B cell (primary cell): ENCODE data around the gene ASB15. TPM values are rescaled to one million over a fixed set of nuclear protein-coding genes. Genes with fewer than 3 reads are reported as not detected.

Source experiments
- ATAC-seq: fragments of 200-7000 bp; cut with Tn5 transposase; one replicate; pipeline ENCODE4 v1.10.0; 2021; ENCODE audit warnings: low read depth, mild to moderate bottlenecking, moderate number of reproducible peaks, moderate library complexity
- CTCF ChIA-PET: fragments of 350-600 bp; sonication (Branson Sonifier 250); formaldehyde crosslinking; loops from one replicate; lab custom pipeline; 2021; ENCODE audit warnings: antibody characterized with exemption, inconsistent platforms; lab: Charles Lee
- POLR2A ChIA-PET: fragments of 350-600 bp; sonication (Branson Sonifier 250); formaldehyde crosslinking; loops from one replicate; lab custom pipeline; 2021; ENCODE audit warnings: antibody characterized with exemption; lab: Charles Lee
- DNase-seq: peaks from one replicate; pipeline ENCODE4 v3.0.0; 2013
- H2AFZ ChIP-seq: 2 replicates; pipeline ENCODE4 v1.6.1; 2012; ENCODE audit warnings: mild to moderate bottlenecking, low read depth, low read length; ENCODE audit not compliant: insufficient read depth, poor library complexity, severe bottlenecking
- H3K27ac ChIP-seq, 2 donors: 1 replicate in 1 of 2; 2 replicates in 1 of 2; pipeline ENCODE4 v1.5.1; 2012 to 2013; ENCODE audit warnings: low read length in 2 of 2, mild to moderate bottlenecking in 2 of 2, moderate library complexity in 1 of 2
- H3K27me3 ChIP-seq, 4 experiments: fragments of 200-600 bp in 1 of 4; sonication (generic) in 1 of 4; replicated peaks in 1 of 4; 1 replicate in 2 of 4; 2 replicates in 2 of 4; pipeline versions ENCODE4 v1.6.1 to v1.7.0; 2013 to 2016; ENCODE audit warnings: low read length in 3 of 4, mild to moderate bottlenecking in 2 of 4, mixed read lengths in 1 of 4, moderate library complexity in 1 of 4; ENCODE audit not compliant: insufficient read depth in 4 of 4, control insufficient read depth in 3 of 4; ENCODE audit errors: control extremely low read depth in 1 of 4
- H3K36me3 ChIP-seq, 2 experiments: replicated peaks in 1 of 2; 1 replicate in 1 of 2; 2 replicates in 1 of 2; pipeline versions ENCODE4 v1.6.1 to v1.7.1; 2013; ENCODE audit warnings: low read length in 1 of 2; ENCODE audit not compliant: insufficient read depth in 2 of 2, control insufficient read depth in 1 of 2; ENCODE audit errors: control extremely low read depth in 1 of 2, extremely low read depth in 1 of 2
- H3K4me1 ChIP-seq, 2 donors: fragments of 200-600 bp in 1 of 2; sonication (generic) in 1 of 2; 1 replicate in 1 of 2; 2 replicates in 1 of 2; pipeline versions ENCODE4 v1.5.1 to v1.6.1; 2013 to 2017; ENCODE audit warnings: low read length in 2 of 2; ENCODE audit not compliant: control insufficient read depth in 2 of 2, insufficient read depth in 2 of 2
- H3K4me2 ChIP-seq: replicated peaks from 2 replicates; pipeline ENCODE3; 2012; ENCODE audit warnings: mild to moderate bottlenecking, low read depth, low read length; ENCODE audit not compliant: poor library complexity, severe bottlenecking
- H3K4me3 ChIP-seq, 5 experiments: fragments of 200-600 bp in 1 of 5; sonication (generic) in 1 of 5; 1 replicate in 3 of 5; 2 replicates in 2 of 5; pipeline versions ENCODE4 v1.5.1 to v1.7.0; 2011 to 2016; ENCODE audit warnings: low read length in 4 of 5, mild to moderate bottlenecking in 4 of 5, low read depth in 2 of 5, control low read depth in 1 of 5, moderate library complexity in 1 of 5; ENCODE audit not compliant: insufficient read depth in 1 of 5; ENCODE audit errors: control extremely low read depth in 1 of 5, extremely low read depth in 1 of 5
- H3K79me2 ChIP-seq: fragments of 200-600 bp; sonication (generic); one replicate; pipeline ENCODE4 v1.6.0; 2016; ENCODE audit warnings: low read length; ENCODE audit not compliant: control insufficient read depth, insufficient read depth
- H3K9ac ChIP-seq: fragments of 200-600 bp; sonication (generic); 2 replicates; pipeline ENCODE4 v1.6.1; 2017; ENCODE audit warnings: mild to moderate bottlenecking, low read length, moderate library complexity
- H3K9me3 ChIP-seq, 3 donors: one replicate each; pipeline versions ENCODE4 v1.6.1 to v1.7.1; 2013; ENCODE audit warnings: low read length in 2 of 3; ENCODE audit not compliant: control insufficient read depth in 2 of 3, insufficient read depth in 1 of 3; ENCODE audit errors: control extremely low read depth in 1 of 3
- H4K20me1 ChIP-seq: 2 replicates; pipeline ENCODE4 v1.6.0; 2012; ENCODE audit warnings: mild to moderate bottlenecking, low read length; ENCODE audit not compliant: insufficient read depth, control insufficient read depth, poor library complexity, severe bottlenecking
- H3K27ac Mint-ChIP-seq: one replicate; pipeline ENCODE4 v1.8.0; 2021; ENCODE audit warnings: mixed read lengths
- H3K27me3 Mint-ChIP-seq: one replicate; pipeline ENCODE4 v1.8.0; 2021; ENCODE audit warnings: mixed read lengths
- H3K4me1 Mint-ChIP-seq: one replicate; pipeline ENCODE4 v1.8.0; 2021; ENCODE audit warnings: mixed read lengths
- H3K4me3 Mint-ChIP-seq: one replicate; pipeline ENCODE4 v1.8.0; 2021; ENCODE audit warnings: mixed read lengths
- H3K9me3 Mint-ChIP-seq: one replicate; pipeline ENCODE4 v1.8.0; 2022; ENCODE audit warnings: mixed read lengths; ENCODE audit not compliant: insufficient read depth
- EZH2 ChIP-seq: IDR thresholded peaks from 2 replicates; pipeline ENCODE4 v1.6.1; 2012; ENCODE audit warnings: borderline replicate concordance, low read depth, mild to moderate bottlenecking, moderate library complexity, low read length; ENCODE audit not compliant: insufficient read depth, poor library complexity, severe bottlenecking
- WGBS: methylation state at CpG from one replicate; pipeline ENCODE4 v1.1.5; 2013; ENCODE audit warnings: missing lambda C conversion rate; ENCODE audit not compliant: insufficient coverage; 5-methylcytosine and 5-hydroxymethylcytosine counted together
- intact Hi-C: fragments of 100-400 bp; cut with micrococcal nuclease; formaldehyde crosslinking; loops from one replicate; pipeline ENCODE4 v1.10.0; 2022
- polyA plus RNA-seq: library from polyadenylated mRNA; depleted of rRNA; stranded (reverse); fragments of >200 nt; gene quantifications from 2 replicates; pipeline ENCODE4 v1.2.3, GENCODE V29; 2012
- total RNA-seq, 2 donors: library from RNA; stranded (reverse); fragments of 120-200 nt in 1 of 2; gene quantifications; 1 replicate in 1 of 2; 2 replicates in 1 of 2; pipeline versions ENCODE4 v1.2.3 to v1.2.4, GENCODE V29; 2013 to 2022
- TF ChIP-seq, protein P1 (sequence below): fragments of 200-600 bp; IDR thresholded peaks from one replicate; pipeline ENCODE4 v1.8.0; 2022; ENCODE audit warnings: antibody characterized with exemption, mild to moderate bottlenecking

Gene ASB15
- total and polyA plus RNA-seq, 2 donors (not counting 1 experiment from before 2014, with no cell fraction given): not detected

GRCh38 chr7:123635551-123636359, 34.1 kb downstream of the ASB15 start:
- no peak for DNase-seq
- no peaks in the 10 kb centered on the region for H3K79me2 ChIP-seq
- Mint-ChIP-seq H3K9me3 (no peaks in the 10 kb centered on the region), H3K27me3 (peaks cover 25% of the 10 kb centered on the region), H3K27ac (no peak overlapping the region), H3K4me1 (no peaks in the 10 kb centered on the region), H3K4me3 (no peak overlapping the region)
- no peak overlapping the region for H3K4me2 ChIP-seq
- H3K9ac ChIP-seq: no peak overlapping the region
- H3K4me1 ChIP-seq: no peaks in the 10 kb centered on the region
- TF ChIP-seq, protein P1, sequence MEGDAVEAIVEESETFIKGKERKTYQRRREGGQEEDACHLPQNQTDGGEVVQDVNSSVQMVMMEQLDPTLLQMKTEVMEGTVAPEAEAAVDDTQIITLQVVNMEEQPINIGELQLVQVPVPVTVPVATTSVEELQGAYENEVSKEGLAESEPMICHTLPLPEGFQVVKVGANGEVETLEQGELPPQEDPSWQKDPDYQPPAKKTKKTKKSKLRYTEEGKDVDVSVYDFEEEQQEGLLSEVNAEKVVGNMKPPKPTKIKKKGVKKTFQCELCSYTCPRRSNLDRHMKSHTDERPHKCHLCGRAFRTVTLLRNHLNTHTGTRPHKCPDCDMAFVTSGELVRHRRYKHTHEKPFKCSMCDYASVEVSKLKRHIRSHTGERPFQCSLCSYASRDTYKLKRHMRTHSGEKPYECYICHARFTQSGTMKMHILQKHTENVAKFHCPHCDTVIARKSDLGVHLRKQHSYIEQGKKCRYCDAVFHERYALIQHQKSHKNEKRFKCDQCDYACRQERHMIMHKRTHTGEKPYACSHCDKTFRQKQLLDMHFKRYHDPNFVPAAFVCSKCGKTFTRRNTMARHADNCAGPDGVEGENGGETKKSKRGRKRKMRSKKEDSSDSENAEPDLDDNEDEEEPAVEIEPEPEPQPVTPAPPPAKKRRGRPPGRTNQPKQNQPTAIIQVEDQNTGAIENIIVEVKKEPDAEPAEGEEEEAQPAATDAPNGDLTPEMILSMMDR: peak; percentile 32
- TF ChIP-seq EZH2: no peak
- intact Hi-C loops: loop anchor here (2.0 kb wide), 1 partner anchor 229 kb away; no protein-coding TSS in a partner anchor
- H3K36me3 ChIP-seq: no peaks in the 10 kb centered on the region
- ChIA-PET CTCF (interaction anchor here (0.7 to 3.3 kb wide), 3 partner anchors 53 to 242 kb away, joined by 3 to 14 read pairs (median 4); no protein-coding TSS in a partner anchor), POLR2A (no interaction called here)
- H4K20me1 ChIP-seq: no peaks in the 10 kb centered on the region
- no peak overlapping the region for H2AFZ ChIP-seq
- no peak overlapping the region for H3K4me3 ChIP-seq
- H3K9me3 ChIP-seq: no peaks in the 10 kb centered on the region
- H3K27me3 ChIP-seq: peaks cover 0 to 10% (median 4%) of the 10 kb centered on the region in 4 experiments
- no peak overlapping the region for H3K27ac ChIP-seq
- 100% methylated on average over 1 of the region's 4 CpGs for WGBS
- ATAC-seq: no peak

GRCh38 chr7:123637203-123637602, 35.6 kb downstream of the ASB15 start:
- no peak for ATAC-seq
- H3K4me3 ChIP-seq: no peak overlapping the region
- intact Hi-C loops: no loop called here
- peaks cover 0 to 10% (median 7%) of the 10 kb centered on the region in 4 experiments for H3K27me3 ChIP-seq
- H3K4me2 ChIP-seq: no peak overlapping the region
- no peak overlapping the region for H2AFZ ChIP-seq
- ChIA-PET POLR2A (no interaction called here), CTCF (interaction anchor here (3.3 kb wide), 1 partner anchor 228 kb away, joined by 14 read pairs; no protein-coding TSS in a partner anchor)
- no peaks in the 10 kb centered on the region for H3K9me3 ChIP-seq
- H4K20me1 ChIP-seq: no peaks in the 10 kb centered on the region
- H3K79me2 ChIP-seq: no peaks in the 10 kb centered on the region
- no peak overlapping the region for H3K27ac Mint-ChIP-seq
- no peaks in the 10 kb centered on the region for H3K9me3 Mint-ChIP-seq
- no peaks in the 10 kb centered on the region for H3K4me1 ChIP-seq
- H3K4me1 Mint-ChIP-seq: no peaks in the 10 kb centered on the region
- no peaks in the 10 kb centered on the region for H3K36me3 ChIP-seq
- H3K27ac ChIP-seq: no peak overlapping the region
- WGBS: 70% methylated on average over 3 of the region's 3 CpGs
- H3K4me3 Mint-ChIP-seq: no peak overlapping the region
- no peak for DNase-seq
- no peak overlapping the region for H3K9ac ChIP-seq
- TF ChIP-seq, protein P1: no peak
- TF ChIP-seq EZH2: no peak
- H3K27me3 Mint-ChIP-seq: peaks cover 32% of the 10 kb centered on the region
